GM23248 (cell line): Measurements from ENCODE around the gene ADCY2.

Source experiments
- EZH2 ChIP-seq: fragments of 200-600 bp; sonication (generic); IDR thresholded peaks from 2 replicates; pipeline ENCODE4 v1.6.1; 2018; ENCODE audit warnings: antibody characterized with exemption, mild to moderate bottlenecking; ENCODE audit not compliant: insufficient read depth, poor library complexity, severe bottlenecking
- EZH2phosphoT487 ChIP-seq: fragments of 200-600 bp; sonication (generic); IDR thresholded peaks from 2 replicates; pipeline ENCODE4 v1.6.1; 2018; ENCODE audit warnings: antibody characterized with exemption, moderate library complexity, mild to moderate bottlenecking, low read depth; ENCODE audit not compliant: insufficient read depth

GRCh38 chr5:7773178-7773577, 377.2 kb downstream of the ADCY2 start:
- TF ChIP-seq EZH2, result no peak
- TF ChIP-seq EZH2phosphoT487, result no peak
